Measurements from ENCODE around the gene POP7.
"Not testable (repeated sequence)": the region's sequence is repeated elsewhere in the genome, so short reads cannot be mapped to it uniquely, and the experiment has no call there.

POP7 gene

GRCh38 chr7:100705753-100706671, at the start of gene POP7:
Gene POP7, plus strand, starts transcription at chr7:100706121. Its CDS starts 710 bp downstream, at chr7:100706831.
- peak; percentile 98 for DNase-seq

GRCh38 chr7:100662194-100662776, 43.6 kb upstream of the POP7 start:
- not testable (repeated sequence) for DNase-seq

- DNase-seq = no peak
Observed at GRCh38 chr7:100665168-100665726, 40.7 kb upstream of the POP7 start.

DNA sequence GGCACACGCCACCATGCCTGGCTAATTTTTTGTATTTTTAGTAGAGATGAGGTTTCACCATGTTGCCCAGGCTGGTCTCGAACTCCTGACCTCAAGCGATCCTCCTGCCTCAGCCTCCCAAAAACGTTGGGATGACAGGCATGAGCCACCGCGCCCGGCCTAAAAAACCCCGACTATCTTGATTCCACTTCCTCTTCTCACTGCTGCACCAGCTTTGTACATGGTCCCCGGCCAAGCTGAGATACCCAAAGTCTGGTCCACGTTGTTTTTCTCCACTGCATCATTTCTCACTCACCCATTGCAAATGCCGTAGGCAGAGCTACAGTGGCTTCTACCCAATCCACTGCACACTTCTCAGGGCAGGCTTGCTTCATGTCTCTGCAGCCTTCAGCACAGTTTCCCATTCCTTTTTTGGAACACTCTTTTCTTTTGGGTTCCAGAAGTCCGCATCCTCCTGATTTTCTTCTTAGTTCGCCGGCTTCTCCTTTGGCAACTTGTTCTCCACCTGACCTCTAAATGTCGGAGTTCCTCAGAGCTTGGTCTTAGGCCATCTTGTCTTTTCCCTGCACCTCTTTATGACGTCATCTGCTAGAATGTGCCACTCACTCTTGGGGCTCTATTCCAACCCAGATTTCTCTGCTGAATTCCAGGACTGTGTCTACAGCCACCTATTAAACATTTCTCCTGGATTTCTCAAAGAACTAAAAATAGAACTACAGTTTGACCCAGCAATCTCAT, 38.4 kb upstream of the POP7 start:
- DNase-seq = no peak

DNA sequence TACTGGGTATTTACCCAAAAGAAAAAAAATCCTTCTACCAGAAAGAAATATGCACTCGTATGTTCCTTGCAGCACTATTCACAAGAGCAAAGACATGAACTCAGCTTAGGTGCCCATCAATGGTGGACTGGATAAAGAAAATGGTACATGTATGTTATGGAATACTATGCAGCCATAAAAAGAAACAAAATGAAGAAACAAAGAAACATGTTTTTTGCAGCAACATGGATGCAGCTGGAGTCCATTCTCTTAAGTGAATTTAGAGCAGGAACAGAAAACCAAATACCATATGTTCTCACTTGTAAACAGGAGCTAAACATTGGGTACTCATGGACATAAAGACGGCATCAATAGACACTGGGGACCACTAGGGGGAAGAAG, 37.9 kb upstream of the POP7 start:
- no peak for DNase-seq

DNA sequence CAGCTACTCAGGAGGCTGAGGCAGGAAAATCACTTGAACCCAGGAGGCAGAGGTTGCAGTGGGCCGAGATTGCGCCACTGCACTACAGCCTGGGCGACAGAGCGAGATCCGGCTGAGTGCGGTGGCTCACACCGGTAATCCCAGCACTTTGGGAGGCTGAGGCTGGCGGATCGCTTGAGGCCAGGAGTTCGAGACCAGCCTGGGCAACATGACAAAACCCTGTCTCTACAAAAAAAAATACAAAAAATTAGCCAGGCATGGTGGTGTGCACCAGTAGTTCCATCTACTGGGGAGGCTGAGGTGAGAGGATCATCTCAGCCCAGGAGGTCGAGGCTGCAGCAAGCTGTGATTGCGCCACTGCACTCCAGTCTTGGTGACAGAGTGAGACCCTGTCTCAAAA, 36.8 kb upstream of the POP7 start:
- not testable (repeated sequence) for DNase-seq

DNA sequence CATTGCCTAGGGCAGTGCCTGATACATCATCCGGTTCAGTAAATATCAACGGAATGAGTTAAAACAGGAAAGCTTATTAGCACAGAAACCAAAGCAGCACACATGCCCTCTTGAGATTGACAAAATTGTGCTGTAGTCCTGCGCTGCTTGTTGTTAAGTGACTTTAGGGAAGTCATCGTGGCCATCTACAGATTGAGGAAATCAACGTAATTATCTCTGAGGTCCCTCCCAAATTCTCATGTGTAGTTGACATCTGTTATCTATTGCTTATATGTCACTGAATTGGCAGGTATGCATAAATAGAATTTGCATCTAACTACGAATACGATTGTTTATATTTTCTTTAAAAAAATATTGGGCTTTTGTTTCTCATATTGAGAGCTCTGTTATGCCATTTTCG, 35.8 kb upstream of the POP7 start:
- no peak for DNase-seq

DNA sequence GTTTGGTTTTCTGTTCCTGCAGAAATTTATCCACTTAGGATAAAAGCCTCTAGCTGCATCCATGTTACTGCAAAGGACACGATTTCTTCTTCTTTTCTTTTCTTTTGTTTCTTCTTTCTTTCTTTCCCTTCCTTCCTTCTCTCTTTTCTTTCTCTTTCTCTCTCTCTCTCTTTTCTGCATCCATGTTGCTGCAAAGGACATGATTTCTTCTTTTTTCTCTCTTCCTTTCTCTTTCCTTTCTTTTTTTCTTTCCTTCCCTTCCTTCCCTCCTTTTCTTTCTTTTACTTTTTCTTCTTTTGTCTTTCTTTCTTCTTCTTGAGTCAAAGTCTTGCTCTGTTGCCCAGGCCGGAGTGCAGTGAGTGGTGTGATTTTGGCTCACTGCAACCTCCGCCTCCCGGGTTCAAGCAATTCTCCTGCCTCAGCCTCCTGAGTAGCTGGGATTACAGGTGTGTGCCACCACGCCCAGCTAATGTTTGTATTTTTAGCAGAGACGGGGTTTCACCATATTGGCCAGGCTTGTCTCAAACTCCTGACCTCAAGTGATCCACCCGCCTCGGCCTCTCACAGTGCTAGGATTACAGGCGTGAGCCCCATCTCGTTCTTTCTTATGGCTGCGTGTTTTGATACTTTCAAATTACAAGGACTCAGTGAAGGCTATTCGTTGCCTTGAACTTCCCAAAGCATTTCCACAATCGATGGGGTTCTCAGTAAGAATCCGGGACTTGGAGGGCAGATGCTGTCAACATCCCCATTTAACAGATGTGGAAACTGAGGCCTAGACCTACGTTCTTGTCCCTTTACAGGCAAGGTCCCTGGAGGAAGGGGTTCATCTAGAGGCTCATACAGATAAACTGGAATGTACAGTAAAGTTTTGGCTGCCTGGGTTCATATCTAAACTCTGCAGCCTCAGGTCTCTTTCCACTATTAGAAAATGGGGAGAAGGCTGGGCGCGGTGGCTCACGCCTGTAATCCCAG, 34.3 kb upstream of the POP7 start:
- no peak for DNase-seq

DNA sequence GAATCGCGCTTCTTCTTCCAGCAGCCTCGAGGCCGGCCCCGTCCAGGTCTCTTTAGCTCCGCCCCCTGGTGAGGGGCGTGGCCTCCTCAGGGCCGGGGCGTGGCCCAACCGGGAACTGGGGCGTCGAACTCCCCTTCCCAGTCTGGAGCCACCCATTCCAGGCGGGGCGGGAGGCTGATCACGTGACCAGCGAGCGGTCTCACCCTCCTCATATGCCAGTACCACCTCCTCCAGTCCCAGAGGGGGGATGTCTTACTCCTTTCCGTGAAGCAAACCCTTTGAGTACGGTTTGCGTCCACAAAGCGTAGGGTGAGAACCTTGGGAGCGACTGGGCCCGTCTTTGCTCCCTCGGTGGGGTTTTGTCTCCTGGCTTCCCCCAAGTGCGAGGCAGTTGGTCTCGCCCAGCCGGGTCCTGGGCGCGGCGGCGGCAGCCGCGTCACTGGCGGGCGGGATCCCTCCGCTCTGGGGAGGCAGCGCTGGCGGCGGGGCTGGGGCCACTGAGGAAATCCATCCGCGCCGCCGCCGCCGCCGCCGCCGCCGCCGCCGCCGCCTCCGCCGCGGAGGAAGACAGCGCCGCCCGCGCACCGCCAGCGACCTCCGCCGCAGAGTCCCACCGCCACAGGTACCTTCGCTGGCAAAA, 32.5 kb upstream of the POP7 start, which contains the start of gene GNB2:
Gene GNB2 (plus strand): TSS at position 439 of the 640 bp plus-strand sequence. CDS start 2,526 bp downstream, outside the sequence.
- DNase-seq = peak; percentile 99

GRCh38 chr7:100673942-100674410, 31.9 kb upstream of the POP7 start:
- DNase-seq = no peak

GRCh38 chr7:100674411-100675104, 31.4 kb upstream of the POP7 start:
- DNase-seq = no peak

- DNase-seq = no peak
Observed at GRCh38 chr7:100675105-100675451, 30.8 kb upstream of the POP7 start.

DNA sequence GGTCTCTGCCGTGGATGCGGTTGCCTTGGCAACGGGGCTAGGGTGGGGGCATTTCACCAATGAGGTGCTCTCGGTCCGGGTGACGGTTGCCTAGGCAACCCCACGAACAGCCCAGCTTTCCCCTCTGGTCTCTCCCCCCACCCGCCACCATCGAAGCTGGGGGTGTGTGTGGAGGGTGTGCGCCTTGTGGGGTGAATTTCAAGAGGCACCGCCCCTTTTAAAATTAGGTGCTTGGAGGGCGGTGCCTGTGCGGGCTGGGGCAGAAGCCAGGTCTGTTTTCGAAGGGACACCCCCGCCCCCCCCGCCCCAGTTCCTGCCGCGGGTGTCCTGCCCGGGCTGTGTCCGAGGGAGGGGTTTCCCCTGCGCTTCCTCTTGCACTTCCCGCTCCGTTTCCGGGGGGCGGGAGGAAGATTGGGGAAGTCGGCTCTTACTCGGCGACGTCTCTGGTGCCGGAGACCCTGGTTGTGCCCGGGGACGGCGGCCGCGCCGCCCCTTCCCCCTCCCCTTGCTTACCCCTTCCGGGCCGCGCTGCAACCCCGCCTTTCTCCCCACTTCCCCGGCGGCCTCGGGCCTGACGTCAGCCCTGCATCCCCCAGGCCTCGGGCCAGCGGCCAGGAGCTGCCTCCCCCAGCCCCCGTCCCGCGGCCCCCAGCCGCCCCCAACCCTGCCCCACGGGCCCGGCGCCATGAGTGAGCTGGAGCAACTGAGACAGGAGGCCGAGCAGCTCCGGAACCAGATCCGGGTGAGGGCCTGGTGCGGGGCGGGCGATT, 30.2 kb upstream of the POP7 start:
- DNase-seq = peak; percentile 61

DNA sequence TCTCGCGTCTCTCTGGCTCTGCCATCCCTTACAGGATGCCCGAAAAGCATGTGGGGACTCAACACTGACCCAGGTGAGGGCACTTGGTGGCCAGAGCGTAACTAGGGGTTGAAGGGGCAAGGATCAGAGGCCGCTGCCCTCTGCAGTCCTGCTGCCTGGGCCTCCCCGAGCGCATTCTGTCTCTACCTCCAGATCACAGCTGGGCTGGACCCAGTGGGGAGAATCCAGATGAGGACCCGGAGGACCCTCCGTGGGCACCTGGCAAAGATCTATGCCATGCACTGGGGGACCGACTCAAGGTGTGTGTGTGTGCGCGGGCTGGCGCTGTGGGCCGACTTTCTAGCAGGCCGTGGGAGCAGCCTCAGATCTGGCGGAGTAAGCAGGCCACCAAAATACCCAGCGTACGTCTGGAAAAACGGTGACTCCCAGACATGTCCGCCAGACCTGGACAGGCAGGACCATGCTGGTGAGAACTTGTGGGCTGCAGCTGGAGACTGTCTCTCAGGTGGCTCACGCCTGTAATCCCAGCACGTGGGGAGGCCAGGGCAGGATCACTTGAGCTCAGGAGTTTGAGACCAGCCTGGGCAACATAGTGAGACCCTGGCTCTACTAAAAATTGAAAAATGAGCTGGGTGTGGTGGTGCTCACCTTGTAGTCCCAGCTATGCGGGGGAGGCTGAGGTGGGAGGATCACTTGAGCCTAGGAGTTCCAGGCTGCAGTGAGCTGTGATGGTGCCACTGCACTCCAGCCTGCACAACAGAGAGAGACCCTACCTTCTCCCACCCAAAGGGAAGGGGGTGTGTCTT, 29.2 kb upstream of the POP7 start:
- no peak for DNase-seq

DNA sequence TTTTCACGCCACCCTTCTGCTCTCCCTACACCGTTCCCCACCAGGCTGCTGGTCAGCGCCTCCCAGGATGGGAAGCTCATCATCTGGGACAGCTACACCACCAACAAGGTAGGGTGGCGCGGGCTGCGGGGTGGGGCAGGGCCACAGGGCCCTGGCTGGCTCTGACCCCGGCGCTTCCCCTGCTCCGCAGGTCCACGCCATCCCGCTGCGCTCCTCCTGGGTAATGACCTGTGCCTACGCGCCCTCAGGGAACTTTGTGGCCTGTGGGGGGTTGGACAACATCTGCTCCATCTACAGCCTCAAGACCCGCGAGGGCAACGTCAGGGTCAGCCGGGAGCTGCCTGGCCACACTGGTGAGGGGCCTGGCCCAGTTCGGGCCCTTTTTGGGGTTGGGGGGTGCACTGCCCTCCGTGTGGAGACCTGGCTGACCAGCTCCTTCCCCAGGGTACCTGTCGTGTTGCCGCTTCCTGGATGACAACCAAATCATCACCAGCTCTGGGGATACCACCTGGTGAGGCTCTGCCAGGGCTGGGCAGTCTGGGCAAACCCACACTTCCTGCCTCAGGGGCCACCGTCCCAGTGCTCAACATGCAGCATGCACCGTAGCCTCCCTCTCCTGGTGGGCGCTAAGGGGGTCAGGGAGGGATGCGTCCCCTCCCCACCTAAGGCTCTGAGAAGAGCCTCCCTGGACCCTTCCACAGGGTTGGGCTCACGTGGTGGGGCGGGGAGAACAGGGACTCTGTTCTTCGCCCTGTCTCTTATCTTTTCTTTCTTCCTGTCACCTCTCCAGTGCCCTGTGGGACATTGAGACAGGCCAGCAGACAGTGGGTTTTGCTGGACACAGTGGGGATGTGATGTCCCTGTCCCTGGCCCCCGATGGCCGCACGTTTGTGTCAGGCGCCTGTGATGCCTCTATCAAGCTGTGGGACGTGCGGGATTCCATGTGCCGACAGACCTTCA, 28.3 kb upstream of the POP7 start:
- DNase-seq = no peak

- DNase-seq = no peak
Observed at GRCh38 chr7:100678291-100678984, 27.5 kb upstream of the POP7 start.
